DMS153 treated with DMSO at 0.1 percent for 48 hours (cell line): ENCODE results near the gene SUSD3.

Source experiments
- DNase-seq: peaks from one replicate; lab custom pipeline; 2025; ENCODE audit not compliant: unreplicated experiment; lab: John Stamatoyannopoulos, UW

Gene SUSD3

DNA sequence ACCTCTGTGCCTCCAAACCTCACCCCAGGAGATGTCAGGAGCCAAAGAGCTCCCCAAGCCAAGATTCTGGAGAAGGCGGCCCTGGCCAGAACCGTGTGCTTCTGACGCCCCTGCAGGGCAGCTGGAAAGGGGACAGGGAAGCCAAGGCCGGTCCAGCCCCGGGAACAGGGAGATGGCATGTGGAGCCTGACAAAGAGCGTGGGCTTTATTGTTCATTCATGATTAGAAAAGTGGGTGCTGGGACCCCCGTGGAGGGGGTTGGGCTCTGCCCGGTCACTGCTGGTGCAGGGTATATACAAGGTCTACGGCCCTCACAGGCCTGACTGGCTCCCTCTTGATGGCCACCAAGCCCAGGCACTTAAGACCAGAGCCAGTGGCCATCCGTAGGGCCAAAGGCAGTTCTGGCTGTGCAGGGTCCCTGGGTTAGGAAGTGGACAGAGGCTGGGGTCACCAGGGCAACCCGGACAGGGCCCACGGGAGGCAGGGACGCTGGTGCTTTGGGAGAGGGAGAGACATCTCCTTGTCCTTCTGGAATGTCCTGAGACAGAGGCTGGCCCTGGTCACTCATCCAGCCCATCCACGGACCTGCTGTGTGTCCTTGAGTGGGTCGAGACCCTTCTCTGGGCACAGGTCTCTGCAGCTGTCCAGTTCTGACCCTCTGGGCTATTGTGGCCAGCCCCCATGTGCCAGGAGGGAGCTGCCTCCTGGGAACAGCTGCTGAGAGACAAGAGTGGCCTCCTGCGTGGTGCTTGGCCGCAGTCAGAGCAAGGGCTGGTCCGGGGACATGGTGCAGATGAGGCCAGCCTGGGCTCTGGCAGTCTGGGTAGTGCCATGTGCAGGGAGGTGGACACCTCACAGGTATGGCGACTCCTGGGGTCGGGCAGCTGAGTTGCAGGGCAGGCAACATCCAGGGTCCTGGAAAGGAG, 63.1 kb downstream of the SUSD3 start:
- DNase-seq = no peak

DNA sequence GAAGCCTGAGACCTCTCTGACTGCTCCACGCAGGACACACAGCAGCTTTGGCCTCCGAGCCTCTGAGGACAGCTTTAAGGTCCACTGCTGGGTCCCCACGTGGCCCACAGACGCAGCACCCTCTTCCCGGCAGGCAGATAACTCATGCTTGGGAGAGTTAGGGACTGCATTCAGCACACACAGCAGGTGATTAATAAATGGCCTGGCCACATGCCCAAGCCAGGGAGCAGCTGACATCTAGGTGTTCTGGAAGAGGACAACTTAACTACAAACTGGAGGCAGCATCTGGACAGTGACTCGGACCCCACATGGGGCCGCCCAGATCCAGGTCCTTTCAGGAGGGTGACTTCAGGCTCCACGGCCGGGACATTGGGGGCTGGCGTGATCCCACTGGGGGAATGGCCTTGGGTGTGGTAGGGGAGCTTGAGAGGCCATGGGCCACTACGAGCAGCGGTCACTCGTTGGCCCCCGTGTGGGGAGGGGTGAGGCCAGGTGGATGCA, 64.3 kb downstream of the SUSD3 start:
- no peak for DNase-seq

DNA sequence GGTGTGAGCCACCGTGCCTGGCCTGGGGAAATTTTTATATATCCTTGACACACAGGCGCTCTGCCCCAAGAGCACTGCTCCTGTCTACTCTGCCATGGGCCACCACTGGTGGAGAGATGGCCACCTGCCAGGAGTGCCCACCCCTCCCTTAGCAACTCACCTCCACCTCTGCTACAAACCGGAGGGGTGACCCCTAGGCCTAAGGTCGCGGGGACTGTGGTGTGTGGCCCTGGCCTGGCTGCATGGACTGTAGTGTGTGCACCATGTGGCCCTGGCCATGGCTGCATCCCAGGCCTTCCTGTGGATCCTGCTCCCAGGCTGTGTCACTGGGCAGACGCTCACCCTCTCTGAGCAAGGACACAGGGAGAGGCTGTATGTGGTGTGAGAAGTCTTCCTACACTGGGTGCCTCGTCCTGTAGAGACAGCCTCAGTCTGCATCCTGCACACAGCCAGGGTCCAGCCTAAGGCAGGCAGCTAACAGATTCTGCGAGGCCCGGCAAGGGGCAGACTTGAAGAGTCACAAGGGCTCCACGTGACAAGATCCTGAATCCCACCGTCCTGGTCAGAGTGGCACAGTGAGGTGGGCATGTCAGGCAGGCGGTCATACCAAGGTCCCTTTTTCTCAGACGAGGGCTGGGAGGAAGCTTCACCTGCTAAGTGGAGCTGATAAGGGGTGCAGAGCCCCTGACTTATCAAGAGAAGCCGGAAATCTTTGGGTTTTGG, 65.2 kb downstream of the SUSD3 start:
- DNase-seq = no peak

DNA sequence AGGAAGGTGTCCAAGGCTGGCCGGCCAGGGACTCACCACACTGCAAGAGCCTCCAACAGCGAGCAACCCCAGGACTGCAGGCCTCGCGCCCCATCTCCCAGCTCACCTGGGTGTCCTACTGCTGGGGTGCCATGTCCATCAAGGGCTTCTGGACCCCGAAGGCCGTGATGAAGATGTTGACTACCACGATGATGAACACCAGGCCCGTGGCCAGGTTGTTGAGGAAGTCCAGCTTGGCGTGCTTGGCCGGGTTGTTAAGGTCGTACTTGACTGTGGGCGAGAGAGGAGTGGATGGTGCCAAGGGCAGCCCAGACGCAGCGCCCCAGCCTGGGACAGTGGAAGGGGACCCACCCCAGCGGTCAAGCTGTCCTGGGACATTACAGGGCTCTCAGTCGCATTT, 66.3 kb downstream of the SUSD3 start:
- no peak for DNase-seq

DNA sequence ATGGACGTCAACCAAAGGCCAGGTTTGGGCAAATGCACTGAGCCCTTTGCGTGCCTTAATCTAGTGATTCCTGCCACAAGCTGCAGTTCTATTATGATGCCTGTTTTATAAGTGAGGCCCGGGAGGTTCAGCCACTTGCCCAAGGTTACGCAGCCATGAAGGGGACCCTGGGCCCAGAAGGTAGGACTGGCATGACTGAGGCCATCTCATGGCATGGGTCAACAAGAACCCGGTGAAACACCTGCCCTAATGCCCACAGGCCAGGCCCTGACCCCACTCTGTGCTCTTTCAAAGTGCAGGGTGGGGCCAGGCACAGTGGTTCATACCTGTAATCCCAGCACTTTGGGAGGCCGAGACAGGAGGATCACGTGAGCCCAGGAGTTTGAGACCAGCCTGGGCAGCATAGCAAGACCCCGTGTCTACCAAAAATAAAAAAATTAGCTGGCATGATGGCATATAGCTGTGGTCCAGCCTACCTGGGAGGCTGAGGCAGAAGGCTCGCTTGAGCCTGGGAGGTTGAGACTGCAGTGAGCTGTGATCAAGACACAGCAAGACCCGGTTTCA, 66.9 kb downstream of the SUSD3 start:
- DNase-seq = no peak

DNA sequence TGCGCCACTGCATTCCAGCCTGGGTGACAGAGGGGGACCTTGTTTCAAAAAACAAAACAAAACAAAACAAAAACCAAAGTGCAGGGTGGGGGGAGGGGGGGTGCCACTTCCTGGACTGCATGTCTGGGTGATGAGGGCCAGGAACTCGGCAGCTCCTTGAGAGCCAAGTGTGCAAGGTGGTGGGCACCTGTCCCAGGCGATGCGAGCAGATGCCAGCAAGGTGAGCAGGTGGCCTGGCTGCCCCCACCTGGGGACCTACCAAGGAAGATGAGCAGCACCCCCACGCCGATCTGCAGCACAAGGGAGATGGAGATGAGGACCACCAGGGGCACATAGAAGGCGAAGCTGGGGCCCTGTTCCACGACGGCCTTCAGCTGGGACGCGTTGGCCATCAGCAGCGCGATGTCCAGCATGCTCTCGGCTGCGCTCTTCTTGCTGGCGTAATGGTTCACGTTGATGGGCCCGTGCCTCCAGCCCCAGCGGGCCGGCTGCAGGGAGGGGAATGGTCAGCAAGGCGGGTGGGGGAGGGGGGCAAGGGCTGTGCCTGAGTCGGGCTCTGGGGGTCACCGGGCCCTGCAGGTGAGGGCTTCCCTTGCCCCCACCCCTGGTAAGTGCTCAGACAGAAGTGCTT, 67.8 kb downstream of the SUSD3 start:
- DNase-seq = no peak

DNA sequence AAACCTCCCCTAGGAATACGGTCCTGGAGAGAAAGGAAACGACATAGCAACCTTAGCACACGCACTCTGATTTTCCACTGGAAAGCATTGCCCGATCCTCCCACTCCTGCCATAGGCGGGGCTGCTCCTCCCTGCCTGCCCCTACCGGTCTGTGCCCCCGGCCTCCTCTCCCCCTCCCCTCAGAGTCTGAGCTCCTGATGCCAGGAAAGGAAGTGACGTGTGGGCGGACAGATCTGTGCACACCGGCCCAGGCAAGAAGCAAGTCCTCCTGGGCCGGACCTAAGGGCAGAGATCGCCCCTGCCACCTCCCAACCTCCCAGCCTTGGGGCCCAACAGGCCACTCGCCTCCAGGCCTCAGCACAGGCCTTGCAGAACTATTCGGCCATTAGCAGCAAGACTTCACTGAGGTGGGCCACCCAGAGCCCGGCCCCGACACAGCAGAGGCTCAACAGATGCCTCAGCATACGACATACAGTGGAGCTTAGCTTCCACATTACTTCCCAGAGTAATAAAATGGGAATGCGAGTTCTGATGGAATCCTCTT, 68.4 kb downstream of the SUSD3 start:
- DNase-seq = no peak

DNA sequence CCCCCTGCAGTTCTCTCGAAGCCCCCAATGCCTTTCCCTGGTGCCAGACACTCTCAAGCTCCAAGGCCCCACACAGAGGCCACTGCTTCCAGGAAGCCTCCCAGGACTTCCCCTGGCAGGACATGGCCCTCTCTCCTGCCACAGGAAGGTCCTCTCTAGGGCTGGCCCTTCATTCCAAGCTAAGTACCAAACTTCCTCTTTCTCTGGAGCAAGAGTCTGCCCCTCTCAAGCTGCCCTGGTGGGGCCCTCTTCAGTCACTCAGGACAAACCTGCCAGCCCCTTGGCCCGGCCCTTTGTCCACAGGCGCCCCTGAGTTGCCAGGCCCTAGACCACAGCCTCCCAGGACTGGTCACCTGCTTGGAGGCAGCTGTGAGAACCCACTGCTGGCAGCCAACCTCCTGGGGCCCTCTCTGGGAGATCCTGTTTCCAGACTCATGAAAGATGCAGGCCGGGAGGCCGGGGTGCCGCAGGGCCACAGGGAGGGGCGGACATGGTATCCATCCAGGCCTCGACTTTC, 69.0 kb downstream of the SUSD3 start:
- DNase-seq = no peak

DNA sequence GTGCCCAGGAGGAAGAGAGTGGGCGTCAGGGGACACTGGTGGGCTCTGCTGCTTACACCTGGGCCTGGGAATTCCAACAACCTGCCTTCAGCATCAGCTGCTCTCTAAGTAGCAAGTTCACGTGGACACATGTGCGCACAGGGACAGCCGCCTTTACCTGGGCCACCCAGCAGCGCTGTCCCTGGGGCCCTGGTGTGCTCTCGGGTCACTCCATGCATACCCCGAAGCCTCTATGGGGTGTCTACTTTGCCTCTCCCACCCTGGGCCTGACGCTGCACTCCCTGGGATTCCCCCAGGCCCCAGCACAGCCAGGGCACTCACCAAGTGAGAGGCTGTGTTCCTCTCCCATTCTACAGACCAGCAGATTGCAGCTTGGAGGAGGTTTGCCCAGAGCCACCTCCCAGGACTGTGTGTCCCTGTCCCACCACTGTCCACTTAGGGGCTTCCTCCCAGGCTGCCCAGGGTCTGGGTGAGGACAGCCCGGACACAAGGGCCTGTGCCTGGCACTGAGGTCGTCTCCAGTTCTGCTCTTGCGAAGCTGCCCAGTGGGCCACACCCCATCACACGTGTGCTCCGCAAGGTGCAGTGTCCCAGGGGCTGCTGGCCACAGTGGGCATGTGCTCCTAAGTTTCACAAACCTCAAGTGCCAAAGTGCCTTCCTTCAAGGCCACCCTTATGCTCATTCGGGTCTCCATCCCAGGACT, 69.7 kb downstream of the SUSD3 start:
- no peak for DNase-seq

DNA sequence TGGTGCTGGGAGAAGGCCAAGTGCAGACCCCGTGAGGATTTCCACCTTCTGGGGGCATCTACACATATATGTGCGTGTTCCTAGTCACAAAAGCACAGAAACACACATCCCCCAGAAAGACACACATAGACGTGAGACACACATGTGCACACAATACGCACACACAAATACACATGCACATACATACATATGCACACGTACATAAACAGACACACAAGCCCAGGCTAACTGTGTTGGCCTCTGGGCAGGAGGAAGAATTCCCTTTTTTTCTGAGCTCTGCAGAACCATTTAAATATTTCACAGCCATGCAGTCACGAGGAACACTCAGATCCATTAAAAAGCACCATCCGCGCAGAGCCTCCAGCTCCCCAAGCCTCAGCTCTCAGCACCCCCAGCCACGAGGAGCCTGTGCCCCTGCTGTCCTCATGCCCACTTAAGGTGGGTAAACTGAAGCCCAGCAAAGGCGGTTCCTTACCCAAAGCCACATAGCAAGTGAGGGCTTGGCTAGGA, 70.3 kb downstream of the SUSD3 start:
- no peak for DNase-seq

DNA sequence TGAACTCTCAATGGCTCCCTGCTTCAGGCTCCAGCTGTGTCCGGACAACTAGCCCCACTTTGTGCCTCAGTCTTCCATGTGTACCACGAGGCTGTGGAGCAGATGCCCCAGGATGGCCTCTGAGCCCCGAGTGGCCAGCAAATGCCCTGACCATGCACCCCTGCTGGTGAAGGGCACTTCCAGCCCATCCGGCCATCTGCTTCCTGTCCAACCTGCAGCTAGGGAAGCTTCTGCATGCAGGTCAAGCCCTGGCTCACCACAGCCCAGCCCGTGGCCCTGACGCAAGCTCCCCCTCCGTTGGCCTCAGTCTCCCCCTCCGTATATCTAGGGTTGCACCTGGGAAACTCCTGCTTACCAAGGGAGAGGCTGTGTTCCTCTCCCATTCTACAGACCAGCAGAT, 70.8 kb downstream of the SUSD3 start:
- no peak for DNase-seq

DNA sequence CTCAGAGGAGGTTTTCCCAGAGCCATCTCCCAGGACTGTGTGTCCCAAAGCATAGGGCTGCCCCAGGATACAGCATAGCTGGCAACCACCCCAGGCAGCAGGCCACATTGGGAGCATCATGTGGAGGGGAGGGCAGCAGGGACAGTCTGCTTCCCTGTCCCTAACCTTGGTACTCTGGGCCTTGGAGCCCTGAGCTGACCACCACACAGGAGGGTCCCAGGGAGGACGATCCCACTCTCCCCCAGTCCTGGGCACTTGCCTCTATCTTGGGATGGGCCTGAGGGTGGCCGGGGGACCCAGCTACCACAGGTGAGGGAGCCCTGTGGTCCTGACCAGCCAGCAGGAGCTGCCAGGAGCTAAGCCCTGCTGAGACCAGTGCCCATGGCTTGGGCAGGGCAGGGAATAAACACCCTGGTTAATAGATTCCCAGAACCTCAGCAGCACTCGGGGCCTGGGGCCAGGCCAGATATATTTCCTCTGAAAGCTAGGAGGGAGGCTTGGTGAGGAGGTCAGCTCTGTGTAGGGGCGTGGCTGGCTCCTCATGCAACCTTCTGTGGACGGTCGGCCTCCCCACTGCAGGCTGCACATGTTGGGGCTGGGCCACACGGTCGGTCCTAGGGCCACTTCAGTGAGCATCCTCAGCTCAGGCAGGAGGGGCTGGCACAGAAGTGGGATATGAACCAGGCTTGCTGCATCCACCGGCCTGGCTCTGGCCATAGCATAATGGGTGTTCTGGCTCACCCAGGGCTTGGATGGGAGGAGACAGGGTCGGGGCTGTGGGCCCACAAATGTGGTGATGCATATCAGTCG, 71.4 kb downstream of the SUSD3 start:
- DNase-seq = no peak

DNA sequence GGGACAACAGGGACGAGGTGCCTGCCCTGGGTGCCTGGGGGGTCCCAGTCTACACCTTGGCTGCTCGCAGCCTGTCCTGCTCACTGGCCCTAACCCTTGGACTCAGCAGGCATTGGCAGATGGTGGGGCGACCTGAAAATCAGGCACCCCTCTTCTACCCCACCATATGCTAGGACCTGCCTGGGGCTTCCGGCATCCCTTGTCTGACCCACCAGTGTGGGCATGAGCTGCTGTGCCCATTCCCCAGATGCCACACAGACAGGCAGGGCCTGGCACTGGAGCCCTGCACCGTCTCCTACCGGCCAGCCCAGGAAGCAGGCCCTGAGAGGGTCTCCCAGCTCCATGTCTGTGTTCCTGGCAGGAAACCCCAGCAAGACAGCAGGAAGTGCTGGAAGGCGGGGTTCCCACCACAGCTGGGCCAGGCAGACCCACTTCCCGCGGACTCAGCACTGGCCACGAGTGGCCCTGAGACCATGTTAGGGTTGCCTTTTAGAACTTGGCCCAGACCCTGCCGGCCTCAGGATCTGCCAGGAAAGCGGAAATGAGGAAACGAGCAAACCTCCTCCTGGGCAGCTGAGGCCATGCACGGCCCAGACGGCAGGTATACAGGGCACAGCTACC, 72.5 kb downstream of the SUSD3 start:
- DNase-seq = no peak

DNA sequence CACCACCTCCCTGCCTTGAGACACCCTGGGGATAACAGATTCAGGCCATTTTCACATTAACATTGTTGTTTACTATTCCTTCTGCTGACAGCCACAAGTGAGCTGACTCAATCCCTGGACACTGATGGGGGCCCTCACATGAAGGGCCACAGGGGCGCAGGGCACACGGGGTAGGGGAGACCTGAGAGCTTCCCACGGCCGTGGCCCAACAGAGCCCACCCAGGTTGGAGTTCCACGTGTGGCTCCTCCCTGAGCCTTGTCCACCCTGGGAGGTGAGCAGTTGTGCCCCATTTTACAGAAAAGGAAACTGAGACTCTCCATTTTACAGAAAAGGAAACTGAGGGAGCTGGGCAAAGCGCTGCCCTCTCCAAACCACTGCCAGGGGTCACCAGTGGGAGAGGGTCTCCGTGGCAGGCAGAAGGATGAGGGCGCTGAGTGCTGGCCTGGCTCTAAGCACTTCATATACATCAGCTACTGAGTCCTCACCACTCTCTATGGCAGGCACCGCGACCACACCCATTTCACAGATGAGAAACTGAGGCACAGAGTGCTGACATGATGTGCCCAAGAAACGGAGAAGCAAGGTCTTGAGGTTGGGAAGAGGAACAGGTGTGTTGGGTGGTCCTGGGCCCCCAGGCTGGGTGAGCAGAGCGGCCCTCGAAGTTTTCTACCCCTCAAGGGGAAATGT, 73.2 kb downstream of the SUSD3 start:
- no peak for DNase-seq

DNA sequence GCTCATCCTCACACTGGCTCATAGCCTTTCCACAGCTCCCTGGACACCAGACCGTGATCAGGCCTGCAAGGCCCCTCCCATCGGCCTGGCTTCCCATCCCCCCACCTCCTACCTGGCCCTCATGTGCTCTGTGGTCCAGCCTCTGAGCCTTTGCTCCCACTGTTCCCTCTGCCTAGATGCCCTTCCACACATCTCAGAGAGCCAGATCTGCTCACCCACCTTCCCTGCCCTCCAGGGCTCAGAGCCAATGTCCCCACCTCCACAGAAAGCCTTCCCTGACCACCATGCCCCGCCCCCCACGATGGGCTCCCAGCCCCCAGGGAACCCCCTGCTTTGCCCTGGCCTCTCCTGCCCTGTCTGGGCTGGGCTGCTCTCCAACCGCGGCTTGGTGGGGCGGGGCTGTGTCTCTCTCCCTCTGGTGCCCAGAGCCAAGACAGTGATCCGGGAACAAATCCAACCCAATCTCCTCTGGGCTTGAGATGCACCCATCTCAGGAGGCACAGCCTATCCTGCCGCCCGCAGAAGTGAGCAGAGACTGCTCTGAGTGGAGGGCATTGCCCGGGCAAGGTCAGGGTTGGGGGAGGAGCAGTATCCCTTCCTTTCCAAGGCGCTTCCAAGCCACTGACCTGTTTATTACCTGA, 73.9 kb downstream of the SUSD3 start:
- peak; percentile 11 for DNase-seq

DNA sequence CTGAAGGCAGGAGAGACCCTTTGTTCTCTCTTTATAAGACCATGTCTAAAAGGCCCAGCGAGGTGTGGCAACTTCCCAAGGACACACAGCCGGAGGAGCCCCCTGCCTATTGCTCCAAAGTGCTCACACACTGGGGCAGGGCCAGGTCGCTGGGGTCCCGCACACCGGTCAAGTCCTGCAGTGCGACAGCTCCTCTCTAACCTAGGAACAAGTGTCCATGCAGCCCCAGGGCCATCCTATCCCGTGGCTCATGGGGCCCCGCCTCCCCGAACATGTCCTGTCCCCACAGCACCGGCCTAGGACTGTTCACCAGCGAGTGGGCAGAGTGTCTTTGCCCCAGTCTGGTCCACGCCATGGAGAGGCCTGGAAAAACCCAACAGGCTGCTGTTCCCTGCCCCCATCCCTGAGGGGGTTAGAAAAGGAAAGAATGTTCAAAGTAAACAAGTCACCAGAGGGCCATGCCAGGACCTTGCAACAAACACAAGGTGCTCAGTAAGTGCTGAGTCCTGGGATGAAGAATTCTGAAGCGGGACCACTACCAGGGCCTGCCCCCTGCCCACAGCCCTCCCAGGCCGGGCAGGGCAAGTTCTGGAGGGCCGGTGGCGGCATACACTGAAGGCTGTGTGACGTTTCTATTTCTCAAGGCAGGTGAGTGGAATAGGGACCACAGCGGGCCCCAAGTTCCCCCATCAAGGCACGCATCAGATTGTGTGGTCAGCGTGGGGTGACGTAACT, 74.6 kb downstream of the SUSD3 start:
- DNase-seq = no peak

DNA sequence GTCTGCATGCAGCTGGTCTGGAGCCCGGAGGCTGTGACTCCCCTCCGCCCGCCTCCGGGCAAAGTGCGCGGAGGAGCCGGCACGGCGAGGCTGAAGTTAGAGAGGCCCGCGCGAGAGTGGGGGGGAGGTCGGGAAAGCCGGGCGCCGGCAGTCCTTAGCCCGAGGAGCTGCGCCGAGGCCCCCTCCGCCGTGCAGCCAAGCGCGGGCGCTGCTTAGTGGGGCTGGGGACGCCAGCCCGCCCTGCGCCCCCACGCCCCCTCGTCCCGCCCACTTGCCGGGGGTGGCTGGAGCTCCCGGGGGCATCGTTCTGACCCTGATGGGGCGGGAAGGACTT, 75.1 kb downstream of the SUSD3 start:
- no peak for DNase-seq
